ENCODE measurements around the gene TIMP1. TPM values are rescaled to one million over a fixed set of nuclear protein-coding genes. Genes with fewer than 3 reads are reported as not detected.

The TIMP1 gene
- total and polyA plus RNA-seq, 10 of the 15 experiments (the other 5 are each of a cell fraction or from before 2014, with no cell fraction given), result 101 to 341 (median 134) TPM

DNA sequence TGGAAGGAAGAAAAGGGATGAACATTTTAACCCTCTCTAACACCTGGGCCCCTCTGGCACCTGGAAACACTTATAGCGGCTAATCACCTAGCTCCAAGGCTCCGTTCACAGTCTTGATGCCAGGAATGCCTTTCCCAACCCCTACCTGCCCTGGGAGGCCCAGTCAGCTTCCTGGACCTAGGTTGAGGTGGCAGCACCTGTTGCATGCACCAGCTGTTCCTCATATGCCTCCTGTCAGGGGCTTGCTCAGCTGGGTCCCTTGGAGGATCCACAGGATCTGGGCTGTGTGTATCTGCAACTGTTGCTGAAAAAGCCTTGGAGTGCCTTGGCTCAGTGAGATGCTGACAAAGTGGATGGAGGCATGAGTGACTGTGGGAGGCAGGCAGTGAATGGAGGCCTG, 43.1 kb downstream of the TIMP1 start:
- ChIA-PET SMC1A (ENCODE audit: uncharacterized antibody, unreplicated experiment) (no interaction called here), POLR2A (interaction anchor here (1.3 kb wide), 1 partner anchor 46 kb away, joined by 3 read pairs; no protein-coding TSS in a partner anchor), RAD21 (ENCODE audit: unreplicated experiment) (no interaction called here), CTCF (interaction anchor here (1.2 kb wide), 1 partner anchor 19 kb away, joined by 4 read pairs; no protein-coding TSS in a partner anchor)
- ATAC-seq, result no peak
- H3K9me3 ChIP-seq (replicated peaks; ENCODE audit: control insufficient read depth, insufficient read depth, low read length), result no peaks in the 10 kb centered on the region; the same call in 2 of the 3 replicates
- no peak overlapping the region for H3K9ac ChIP-seq (ENCODE audit: control insufficient read depth, insufficient read depth, low read length)
- no peaks in the 10 kb centered on the region for H3K27me3 ChIP-seq (replicated peaks in 1 of 2; ENCODE audit: control insufficient read depth in 2 of 2, insufficient read depth in 2 of 2, low read length in 1 of 2)
- no peaks in the 10 kb centered on the region; a peak in 1 of 4 replicates for H3K36me3 ChIP-seq (ENCODE audit: control insufficient read depth in 2 of 2, insufficient read depth in 2 of 2, low read length in 1 of 2)
- H3K4me2 ChIP-seq (ENCODE audit: control insufficient read depth, insufficient read depth), result no peak overlapping the region
- H3K4me3 ChIP-seq, result no peak overlapping the region
- no peak overlapping the region for H3K27ac ChIP-seq (ENCODE audit: control insufficient read depth, insufficient read depth)
- no peaks in the 10 kb centered on the region for H3K79me2 ChIP-seq (ENCODE audit: control insufficient read depth, insufficient read depth, low read length)
- 66% methylated on average over 2 of the region's 2 CpGs for WGBS (ENCODE audit: insufficient coverage, insufficient replicate concordance, low lambda C conversion rate, missing lambda C conversion rate)
- in situ Hi-C loops (cut with MboI) (no loop called here), intact Hi-C loops (cut with micrococcal nuclease; ENCODE audit: unreplicated experiment) (loop anchor here (5.0 kb wide), 1 partner anchor 43 kb away; the partner anchor contains the start of gene TIMP1)
- H2AFZ ChIP-seq (ENCODE audit: control insufficient read depth, low read depth, low read length), result no peak overlapping the region
- H3K4me1 ChIP-seq (ENCODE audit: control insufficient read depth, insufficient read depth, low read length), result peaks cover 15% of the 10 kb centered on the region
- no TSS peak for BruUV-seq (replicated peaks)
- no peak for DNase-seq (ENCODE audit: low read depth, low spot score)
- no peaks in the 10 kb centered on the region for H4K20me1 ChIP-seq (ENCODE audit: control insufficient read depth, insufficient read depth)
- TF ChIP-seq POLR2AphosphoS5 (IDR thresholded peaks at IDR 0.05; ENCODE audit: low read length), result no peak
- TF ChIP-seq SRF (IDR thresholded peaks at IDR 0.05; ENCODE audit: low read depth in 2 of 2, low read length in 2 of 2), result no peak
- TF ChIP-seq MAX (IDR thresholded peaks at IDR 0.05; ENCODE audit: low read depth, low read length), result no peak
- TF ChIP-seq NR2F1 (conservative IDR thresholded peaks at IDR 0.05), result no peak
- TF ChIP-seq ZNF274 (IDR thresholded peaks at IDR 0.05; ENCODE audit: insufficient read depth, insufficient read length), result no peak
- no peak for FAIRE-seq

DNA sequence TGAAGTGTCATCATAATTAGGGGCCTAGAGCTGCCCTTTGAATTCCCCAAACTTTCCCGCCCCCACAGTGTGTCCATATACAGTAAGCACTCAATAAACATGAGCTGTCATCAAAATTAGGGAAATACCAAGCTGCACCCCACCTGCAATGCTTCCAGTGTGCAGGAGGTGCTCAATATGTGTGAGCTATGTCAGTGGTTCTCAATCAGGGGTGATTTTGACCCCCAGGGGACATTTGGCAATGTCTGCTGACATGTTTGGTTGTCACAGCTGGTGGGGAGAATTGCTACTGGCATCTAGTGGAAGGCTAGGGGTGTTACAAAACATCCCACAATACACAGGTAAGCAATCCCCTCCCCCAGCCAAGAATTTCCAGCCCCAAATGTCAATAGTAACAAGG, 46.7 kb downstream of the TIMP1 start:
- Histone ChIP-seq H2AFZ (ENCODE audit: control insufficient read depth, low read depth, low read length) (no peak overlapping the region), H3K27ac (ENCODE audit: control insufficient read depth, insufficient read depth) (peak overlapping the region; percentile 9; the same call in 1 of the 2 replicates), H3K4me3 (no peak overlapping the region), H4K20me1 (ENCODE audit: control insufficient read depth, insufficient read depth) (no peaks in the 10 kb centered on the region), H3K4me2 (ENCODE audit: control insufficient read depth, insufficient read depth) (peak overlapping the region; percentile 5; the same call in 1 of the 2 replicates), H3K9me3 (replicated peaks; ENCODE audit: control insufficient read depth, insufficient read depth, low read length) (no peaks in the 10 kb centered on the region; the same call in 2 of the 3 replicates), H3K27me3 (replicated peaks in 1 of 2; ENCODE audit: control insufficient read depth in 2 of 2, insufficient read depth in 2 of 2, low read length in 1 of 2) (no peaks in the 10 kb centered on the region), H3K9ac (ENCODE audit: control insufficient read depth, insufficient read depth, low read length) (no peak overlapping the region), H3K4me1 (ENCODE audit: control insufficient read depth, insufficient read depth, low read length) (peaks cover 23% of the 10 kb centered on the region), H3K79me2 (ENCODE audit: control insufficient read depth, insufficient read depth, low read length) (no peaks in the 10 kb centered on the region), H3K36me3 (ENCODE audit: control insufficient read depth in 2 of 2, insufficient read depth in 2 of 2, low read length in 1 of 2) (no peaks in the 10 kb centered on the region; a peak in 1 of 4 replicates)
- CTCF ChIA-PET, result interaction anchor here (0.6 to 2.4 kb wide), 16 partner anchors 9 to 131 kb away, joined by 3 to 16 read pairs (median 4); partner anchors contain the start of gene ELK1
- POLR2A ChIA-PET, result interaction anchor here (0.6 to 1.9 kb wide), 4 partner anchors 15 to 73 kb away, joined by 3 to 6 read pairs (median 3); no protein-coding TSS in a partner anchor
- ATAC-seq (peak; percentile 67), FAIRE-seq (peak; percentile 27), DNase-seq (ENCODE audit: low read depth, low spot score) (no peak)
- SMC1A ChIA-PET (ENCODE audit: uncharacterized antibody, unreplicated experiment), result interaction anchor here (0.7 to 1.4 kb wide), 16 partner anchors 9 to 244 kb away, joined by 3 to 7 read pairs (median 4); partner anchors contain the start of genes ARAF and TIMP1
- no TSS peak for BruUV-seq (replicated peaks)
- 55% methylated on average over 1 of the region's 1 CpG for WGBS (ENCODE audit: insufficient coverage, insufficient replicate concordance, low lambda C conversion rate, missing lambda C conversion rate)
- RAD21 ChIA-PET (ENCODE audit: unreplicated experiment), result interaction anchor here (0.6 to 2.0 kb wide), 12 partner anchors 8 to 201 kb away, joined by 3 to 10 read pairs (median 5); partner anchors contain the start of genes ELK1 and TIMP1
- intact Hi-C loops (cut with micrococcal nuclease; ENCODE audit: unreplicated experiment), result loop anchor here (5.0 kb wide), 1 partner anchor 47 kb away; the partner anchor contains the start of gene TIMP1
- in situ Hi-C loops (cut with MboI), result no loop called here
- TF ChIP-seq JUNB (IDR thresholded peaks at IDR 0.05) (no peak), KLF5 (IDR thresholded peaks at IDR 0.05; ENCODE audit: partially characterized antibody) (no peak), TCF12 (IDR thresholded peaks at IDR 0.05; ENCODE audit: low read depth, low read length) (peak; percentile 62; the same call in 1 of the 2 replicates), CREB1 (IDR thresholded peaks at IDR 0.05; ENCODE audit: low read depth) (no peak), GATAD2B (conservative IDR thresholded peaks at IDR 0.05; ENCODE audit: low read depth) (0 out of 2 replicates have a peak, but pooled peaks have one; percentile 23), ETV6 (conservative IDR thresholded peaks at IDR 0.05 in 1 of 2, IDR thresholded peaks at IDR 0.05 in 1 of 2; ENCODE audit: borderline replicate concordance in 1 of 2, low read depth in 1 of 2) (no peak), ZBTB4 (CRISPR knock-in tag; IDR thresholded peaks at IDR 0.05) (no peak), SUPT20H (IDR thresholded peaks at IDR 0.05; ENCODE audit: borderline replicate concordance, control insufficient read depth, low read depth, low read length) (no peak), EZH2 (IDR thresholded peaks at IDR 0.05; ENCODE audit: borderline replicate concordance, control insufficient read depth, low read depth, low read length) (no peak)

Data from GM12878 (cell line).